ENCODE measurements around the gene LEP. TPM values are rescaled to one million over a fixed set of nuclear protein-coding genes. Genes with fewer than 3 reads are reported as not detected.
"Not testable (repeated sequence)": the region's sequence is repeated elsewhere in the genome, so short reads cannot be mapped to it uniquely, and the experiment has no call there.

LEP gene
- total RNA-seq, 2 donors from 2014 or later = not detected

DNA sequence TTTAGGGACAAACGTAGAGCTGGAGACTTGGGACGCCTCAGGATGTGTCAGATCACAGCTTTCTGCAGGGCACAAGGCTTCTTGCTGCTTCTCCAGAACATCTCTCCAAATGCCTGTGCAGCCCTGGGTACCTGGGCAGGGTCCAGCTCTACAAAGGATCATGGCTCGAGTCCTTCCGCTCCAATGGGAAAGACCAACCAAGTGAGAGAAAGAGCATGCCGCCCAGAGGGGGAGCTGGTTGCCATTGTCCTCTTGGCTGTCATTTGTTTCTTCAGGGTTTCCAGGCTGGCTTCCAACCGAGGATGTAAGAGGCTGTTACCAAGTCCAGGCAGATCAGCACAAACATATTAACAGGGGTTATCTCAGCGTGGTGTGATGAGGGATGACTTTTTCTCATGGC lies 5.6 kb upstream of the LEP start:
- Histone ChIP-seq H3K4me1 (replicated peaks) (no peaks in the 10 kb centered on the region), H3K9me3 (no peaks in the 10 kb centered on the region), H3K36me3 (no peaks in the 10 kb centered on the region), H3K27me3 (replicated peaks; ENCODE audit: insufficient read depth) (peaks cover 4% of the 10 kb centered on the region), H3K4me3 (no peak overlapping the region), H3K27ac (no peak overlapping the region)
- TF ChIP-seq, protein P1, sequence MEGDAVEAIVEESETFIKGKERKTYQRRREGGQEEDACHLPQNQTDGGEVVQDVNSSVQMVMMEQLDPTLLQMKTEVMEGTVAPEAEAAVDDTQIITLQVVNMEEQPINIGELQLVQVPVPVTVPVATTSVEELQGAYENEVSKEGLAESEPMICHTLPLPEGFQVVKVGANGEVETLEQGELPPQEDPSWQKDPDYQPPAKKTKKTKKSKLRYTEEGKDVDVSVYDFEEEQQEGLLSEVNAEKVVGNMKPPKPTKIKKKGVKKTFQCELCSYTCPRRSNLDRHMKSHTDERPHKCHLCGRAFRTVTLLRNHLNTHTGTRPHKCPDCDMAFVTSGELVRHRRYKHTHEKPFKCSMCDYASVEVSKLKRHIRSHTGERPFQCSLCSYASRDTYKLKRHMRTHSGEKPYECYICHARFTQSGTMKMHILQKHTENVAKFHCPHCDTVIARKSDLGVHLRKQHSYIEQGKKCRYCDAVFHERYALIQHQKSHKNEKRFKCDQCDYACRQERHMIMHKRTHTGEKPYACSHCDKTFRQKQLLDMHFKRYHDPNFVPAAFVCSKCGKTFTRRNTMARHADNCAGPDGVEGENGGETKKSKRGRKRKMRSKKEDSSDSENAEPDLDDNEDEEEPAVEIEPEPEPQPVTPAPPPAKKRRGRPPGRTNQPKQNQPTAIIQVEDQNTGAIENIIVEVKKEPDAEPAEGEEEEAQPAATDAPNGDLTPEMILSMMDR (IDR thresholded peaks at IDR 0.05) = no peak
- TF ChIP-seq POLR2A (IDR thresholded peaks at IDR 0.05) (no peak), POLR2AphosphoS5 (IDR thresholded peaks at IDR 0.05) (no peak)
- WGBS = 51% methylated on average over 7 of the region's 7 CpGs
- intact Hi-C loops (cut with DNase I) = no loop called here
- no peak for DNase-seq (ENCODE audit: low spot score)

GRCh38 chr7:128236924-128237586 lies 4.0 kb upstream of the LEP start:
- TF ChIP-seq, protein P1 (IDR thresholded peaks at IDR 0.05) = no peak
- TF ChIP-seq POLR2A (IDR thresholded peaks at IDR 0.05) = no peak
- TF ChIP-seq POLR2AphosphoS5 (IDR thresholded peaks at IDR 0.05) = no peak
- Histone ChIP-seq H3K27me3 (replicated peaks; ENCODE audit: insufficient read depth) (peaks cover 15% of the 10 kb centered on the region), H3K9me3 (no peaks in the 10 kb centered on the region), H3K27ac (no peak overlapping the region), H3K4me1 (replicated peaks) (no peaks in the 10 kb centered on the region), H3K4me3 (no peak overlapping the region), H3K36me3 (no peaks in the 10 kb centered on the region)
- no peak for DNase-seq (ENCODE audit: low spot score)
- intact Hi-C loops (cut with DNase I) = no loop called here
- 75% methylated on average over 1 of the region's 1 CpG for WGBS

DNA sequence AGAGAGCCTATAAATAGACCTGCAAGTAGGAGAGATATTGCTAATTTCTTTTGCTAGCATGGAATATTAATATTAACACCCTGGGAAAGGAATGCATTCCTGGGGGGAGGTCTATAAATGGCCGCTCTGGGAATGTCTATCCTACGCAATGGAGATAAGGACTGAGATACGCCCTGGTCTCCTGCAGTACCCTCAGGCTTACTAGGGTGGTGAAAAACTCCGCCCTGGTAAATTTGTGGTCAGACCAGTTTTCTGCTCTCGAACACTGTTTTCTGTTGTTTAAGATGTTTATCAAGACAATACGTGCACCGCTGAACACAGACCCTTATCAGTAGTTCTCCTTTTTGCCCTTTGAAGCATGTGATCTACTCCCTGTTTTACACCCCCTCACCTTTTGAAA lies 1.9 kb upstream of the LEP start:
- peaks cover 15% of the 10 kb centered on the region for H3K27me3 ChIP-seq (replicated peaks; ENCODE audit: insufficient read depth)
- H3K36me3 ChIP-seq; H3K9me3 ChIP-seq; H3K4me1 ChIP-seq (replicated peaks); intact Hi-C loops (cut with DNase I); H3K27ac ChIP-seq; DNase-seq (ENCODE audit: low spot score); H3K4me3 ChIP-seq: not testable (repeated sequence)
- WGBS = 54% methylated on average over 7 of the region's 7 CpGs

GRCh38 chr7:128242661-128243060 lies 1.6 kb downstream of the LEP start:
- H3K9me3 ChIP-seq = no peaks in the 10 kb centered on the region

DNA sequence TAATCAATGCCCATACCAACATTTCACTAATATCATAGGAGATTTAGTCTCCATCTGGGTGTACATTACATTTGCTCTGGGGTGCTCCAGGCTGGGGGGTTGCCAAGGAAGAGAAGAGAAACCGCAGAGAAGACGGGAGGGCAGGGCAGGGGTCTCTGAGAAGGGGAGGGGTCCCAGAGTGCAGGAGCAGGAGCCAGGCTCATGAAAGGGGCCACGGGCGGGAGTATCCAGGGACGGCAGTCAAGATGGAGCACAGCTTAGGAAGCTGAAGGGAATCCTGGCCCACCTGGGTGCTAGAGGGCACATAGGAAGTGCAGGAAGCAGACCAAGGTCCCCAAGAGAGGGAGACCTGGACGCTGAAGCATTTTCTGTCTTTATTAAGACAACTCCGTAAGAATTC lies 2.2 kb downstream of the LEP start:
- no peak overlapping the region for H3K4me3 ChIP-seq
- DNase-seq (ENCODE audit: low spot score) = no peak
- 82% methylated on average over 7 of the region's 7 CpGs for WGBS
- H3K4me1 ChIP-seq (replicated peaks) = no peaks in the 10 kb centered on the region
- H3K36me3 ChIP-seq = no peaks in the 10 kb centered on the region
- intact Hi-C loops (cut with DNase I) = no loop called here
- peaks cover 15% of the 10 kb centered on the region for H3K27me3 ChIP-seq (replicated peaks; ENCODE audit: insufficient read depth)
- no peak overlapping the region for H3K27ac ChIP-seq
- TF ChIP-seq, protein P1 (IDR thresholded peaks at IDR 0.05) = no peak
- no peak for TF ChIP-seq POLR2A (IDR thresholded peaks at IDR 0.05)
- no peak for TF ChIP-seq POLR2AphosphoS5 (IDR thresholded peaks at IDR 0.05)
- no peaks in the 10 kb centered on the region for H3K9me3 ChIP-seq

More at GRCh38 chr7:128242661-128243060, 1.6 kb downstream of the LEP start:
- DNase-seq (ENCODE audit: low spot score) = no peak
- Histone ChIP-seq H3K4me3 (no peak overlapping the region), H3K4me1 (replicated peaks) (no peaks in the 10 kb centered on the region), H3K27me3 (replicated peaks; ENCODE audit: insufficient read depth) (peaks cover 15% of the 10 kb centered on the region), H3K27ac (no peak overlapping the region), H3K36me3 (no peaks in the 10 kb centered on the region)
- intact Hi-C loops (cut with DNase I) = no loop called here
- WGBS = 90% methylated on average over 11 of the region's 11 CpGs
- TF ChIP-seq, protein P1 (IDR thresholded peaks at IDR 0.05) = no peak
- TF ChIP-seq POLR2A (IDR thresholded peaks at IDR 0.05) (no peak), POLR2AphosphoS5 (IDR thresholded peaks at IDR 0.05) (no peak)
